Measurements from ENCODE around the gene LIMS1.

The LIMS1 gene

DNA sequence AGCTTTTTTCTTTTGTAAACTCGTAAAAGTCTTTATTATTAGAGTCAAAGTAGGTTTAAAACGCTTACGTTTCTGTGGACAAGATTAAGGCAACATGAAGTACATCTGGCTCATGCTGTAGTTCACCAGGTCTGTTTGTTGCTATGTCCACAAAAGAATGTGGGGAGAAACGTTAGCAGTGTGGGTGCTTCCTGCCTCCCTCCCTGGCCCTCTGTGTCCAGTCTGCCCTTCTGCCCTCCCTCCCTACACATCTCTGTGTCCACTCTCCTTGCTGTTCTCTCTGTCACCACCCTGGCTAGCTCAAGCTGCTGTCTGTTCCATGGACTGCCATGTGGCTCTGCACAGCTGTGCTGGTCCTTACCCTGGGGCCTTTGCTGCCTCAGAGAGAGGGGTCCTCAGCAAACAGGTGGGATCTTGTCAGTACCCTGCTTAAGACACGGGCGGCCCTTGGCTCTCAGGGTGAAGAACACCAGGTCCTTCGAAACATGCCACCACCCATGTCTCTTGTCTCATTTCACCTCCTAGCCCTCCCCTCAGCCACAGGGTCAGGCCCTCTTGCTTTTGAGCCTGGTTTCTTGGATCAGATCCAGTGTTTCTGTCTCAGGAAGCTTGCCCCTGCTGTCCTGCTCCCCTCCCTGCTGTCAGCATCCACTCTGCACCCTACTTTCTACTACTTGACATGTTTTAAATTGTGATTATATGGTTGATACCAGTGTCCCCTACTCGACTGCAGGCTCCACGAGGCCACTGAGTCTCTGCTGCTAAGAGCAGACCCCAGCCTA lies 79.2 kb downstream of the LIMS1 start:
- ChIA-PET POLR2A (ENCODE audit: low non-redundant PET) (no interaction called here), CTCF (interaction anchor here (4.5 kb wide), 1 partner anchor 23 kb away, joined by 30 read pairs; no protein-coding TSS in a partner anchor)
- DNase-seq (ENCODE audit: low spot score) = no peak
- peak overlapping the region; percentile 61 for H3K27ac ChIP-seq
- no peak for TF ChIP-seq CTCF (conservative IDR thresholded peaks at IDR 0.05; ENCODE audit: low read depth)

DNA sequence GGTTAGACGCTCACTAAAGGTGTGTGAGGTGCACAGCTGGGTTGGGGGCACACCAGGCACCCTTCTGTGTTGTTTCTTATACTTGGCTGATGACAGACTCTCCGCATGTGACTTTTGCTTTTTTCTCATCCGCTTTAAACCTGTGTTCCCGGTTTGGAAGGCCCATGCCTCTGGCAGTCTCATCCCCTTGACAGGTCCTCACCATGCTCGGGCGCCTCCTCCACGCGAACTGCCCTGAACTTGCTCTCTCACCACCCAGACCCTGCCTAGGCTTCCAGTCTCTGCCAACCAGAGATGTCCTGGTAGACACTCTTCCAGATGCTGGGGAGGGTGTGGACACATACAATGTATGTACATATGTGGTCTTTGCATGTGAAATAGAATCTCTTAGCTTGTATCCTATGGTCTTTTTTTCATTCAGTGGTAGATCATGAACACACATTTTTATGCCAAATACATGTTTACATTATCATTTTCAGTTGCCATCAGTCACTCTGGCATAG lies 79.8 kb downstream of the LIMS1 start:
- peak overlapping the region; percentile 61 for H3K27ac ChIP-seq
- DNase-seq (ENCODE audit: low spot score) = no peak
- ChIA-PET CTCF (interaction anchor here (4.5 kb wide), 1 partner anchor 23 kb away, joined by 30 read pairs; no protein-coding TSS in a partner anchor), POLR2A (ENCODE audit: low non-redundant PET) (no interaction called here)
- TF ChIP-seq CTCF (conservative IDR thresholded peaks at IDR 0.05; ENCODE audit: low read depth) = no peak

DNA sequence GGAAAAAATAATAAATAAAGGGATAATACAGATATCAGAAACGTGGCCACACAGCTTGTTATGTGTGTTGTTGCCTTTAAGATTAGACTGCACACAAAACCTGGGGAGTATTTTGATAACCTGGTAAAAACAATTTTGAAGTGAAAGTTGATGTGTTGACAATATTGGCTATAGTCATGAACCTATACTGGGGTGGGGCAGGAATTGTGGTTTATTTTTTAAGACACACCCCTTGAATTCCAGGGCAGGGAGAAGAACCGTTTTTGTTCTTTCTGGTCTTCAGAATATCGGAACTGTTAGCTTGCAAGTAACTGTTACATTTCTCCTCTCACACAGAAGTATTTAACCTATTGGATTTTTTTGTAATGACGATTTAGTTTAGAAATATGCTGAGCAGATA lies 80.4 kb downstream of the LIMS1 start:
- no peak for TF ChIP-seq CTCF (conservative IDR thresholded peaks at IDR 0.05; ENCODE audit: low read depth)
- no peak for DNase-seq (ENCODE audit: low spot score)
- ChIA-PET POLR2A (ENCODE audit: low non-redundant PET) (no interaction called here), CTCF (no interaction called here)
- H3K27ac ChIP-seq = no peak overlapping the region

- POLR2A ChIA-PET (ENCODE audit: low non-redundant PET) = no interaction called here
- CTCF ChIA-PET = interaction anchor here (2.3 kb wide), 1 partner anchor 21 kb away, joined by 28 read pairs; no protein-coding TSS in a partner anchor
- peak overlapping the region; percentile 85 for H3K27ac ChIP-seq
- no peak for TF ChIP-seq CTCF (conservative IDR thresholded peaks at IDR 0.05; ENCODE audit: low read depth)
- DNase-seq (ENCODE audit: low spot score) = no peak
Observed at GRCh38 chr2:108615480-108616090, 81.3 kb downstream of the LIMS1 start.

GRCh38 chr2:108616318-108616717 lies 82.0 kb downstream of the LIMS1 start:
- H3K27ac ChIP-seq = peak overlapping the region; percentile 85
- ChIA-PET CTCF (interaction anchor here (1.0 to 2.3 kb wide), 2 partner anchors 13 to 20 kb away, joined by 3 to 28 read pairs; no protein-coding TSS in a partner anchor), POLR2A (ENCODE audit: low non-redundant PET) (no interaction called here)
- TF ChIP-seq CTCF (conservative IDR thresholded peaks at IDR 0.05; ENCODE audit: low read depth) = no peak
- no peak for DNase-seq (ENCODE audit: low spot score)

- ChIA-PET CTCF (interaction anchor here (1.0 to 2.3 kb wide), 2 partner anchors 12 to 20 kb away, joined by 3 to 28 read pairs; no protein-coding TSS in a partner anchor), POLR2A (ENCODE audit: low non-redundant PET) (no interaction called here)
- TF ChIP-seq CTCF (conservative IDR thresholded peaks at IDR 0.05; ENCODE audit: low read depth) = no peak
- no peak for DNase-seq (ENCODE audit: low spot score)
- peak overlapping the region; percentile 85 for H3K27ac ChIP-seq
Observed at GRCh38 chr2:108616751-108617161, 82.5 kb downstream of the LIMS1 start.

Data from RWPE1 (cell line).